K562 (cell line): ENCODE results near the gene RFC2. TPM values are rescaled to one million over a fixed set of nuclear protein-coding genes. Genes with fewer than 3 reads are reported as not detected.

Experiments used
- ATAC-seq: fragments of 200-7000 bp; cut with Tn5 transposase; 3 replicates; pipeline ENCODE4 v1.9.1; 2020; ENCODE audit warnings: moderate library complexity
- BruUV-seq: library from RNA; stranded (reverse); fragments of 400-500 nt; replicated peaks from 2 replicates; lab custom pipeline; 2021; lab: Mats Ljungman, UMichigan
- CTCF ChIA-PET: fragments of 300-600 bp; formaldehyde crosslinking; extraction: SDS; loops from one replicate; lab custom pipeline; 2021; ENCODE audit warnings: low intra/inter-chr PET ratio; lab: Yijun Ruan, JAX
- POLR2A ChIA-PET: fragments of 300-600, 350-650 bp; sonication (Branson Sonifier 250); formaldehyde crosslinking; extraction: SDS; loops from one replicate; lab custom pipeline; 2021; ENCODE audit warnings: antibody characterized with exemption, inconsistent platforms; lab: Yijun Ruan, JAX
- DNase-seq, 4 experiments: peaks; one replicate each; pipeline versions ENCODE4 v3.0.0 to v3.0.0-alpha.2; 2011 to 2018; ENCODE audit warnings: low spot score in 3 of 4, mixed read lengths in 3 of 4; ENCODE audit errors: extremely low read depth in 1 of 4
- FAIRE-seq: peaks from 2 replicates; lab custom pipeline; 2011; peaks lifted over from hg19 to GRCh38; lab: Jason Lieb, UNC
- H2AFZ ChIP-seq: 2 replicates; pipeline ENCODE4 v1.6.0; 2011; ENCODE audit warnings: low read depth, low read length, control low read depth, inconsistent platforms
- H3K27ac ChIP-seq: fragments of 200-600 bp; 3 replicates; pipeline ENCODE4 v1.8.0; 2011; ENCODE audit warnings: low read depth, mild to moderate bottlenecking, control low read depth, inconsistent platforms, low read length, moderate library complexity, mixed read lengths; ENCODE audit errors: extremely low read depth
- H3K27me3 ChIP-seq, 2 experiments: fragments of 300-600 bp in 1 of 2; 2 replicates in 1 of 2; 3 replicates in 1 of 2; pipeline versions ENCODE4 v1.6.0 to v1.8.0; 2011; ENCODE audit warnings: inconsistent platforms in 2 of 2, low read length in 2 of 2, mild to moderate bottlenecking in 1 of 2, mixed read lengths in 1 of 2, moderate library complexity in 1 of 2; ENCODE audit not compliant: control insufficient read depth in 2 of 2, insufficient read depth in 2 of 2
- H3K36me3 ChIP-seq: fragments of 300-600 bp; 3 replicates; pipeline ENCODE4 v1.8.0; 2011; ENCODE audit warnings: mild to moderate bottlenecking, low read length, inconsistent platforms; ENCODE audit not compliant: control insufficient read depth, insufficient read depth
- H3K4me1 ChIP-seq, 2 experiments: fragments of 200-600 bp in 1 of 2; replicated peaks in 1 of 2; 2 replicates in 1 of 2; 3 replicates in 1 of 2; pipeline versions ENCODE4 v1.5.1 to v1.8.0; 2011; ENCODE audit warnings: inconsistent platforms in 2 of 2, low read length in 2 of 2, mild to moderate bottlenecking in 1 of 2, mixed read lengths in 1 of 2, moderate library complexity in 1 of 2; ENCODE audit not compliant: control insufficient read depth in 2 of 2, insufficient read depth in 2 of 2
- H3K4me2 ChIP-seq: 2 replicates; pipeline ENCODE4 v1.6.1; 2011; ENCODE audit warnings: low read length, control low read depth, inconsistent platforms, mixed read lengths; ENCODE audit not compliant: insufficient read depth
- H3K4me3 ChIP-seq: fragments of 200-600 bp; sonication (generic), shearing (Covaris generic); 2 replicates; pipeline ENCODE4 v1.5.1; 2016; ENCODE audit warnings: control low read depth, inconsistent platforms
- H3K79me2 ChIP-seq: fragments of 200-600 bp; 3 replicates; pipeline ENCODE4 v1.8.0; 2011; ENCODE audit warnings: low read length, inconsistent platforms; ENCODE audit not compliant: control insufficient read depth, insufficient read depth
- H3K9ac ChIP-seq, 2 experiments: 2 replicates each; pipeline versions ENCODE4 v1.6.0 to v1.6.1; 2011; ENCODE audit warnings: low read depth in 2 of 2, low read length in 2 of 2, control low read depth in 1 of 2, inconsistent platforms in 1 of 2, mild to moderate bottlenecking in 1 of 2, mixed read lengths in 1 of 2; ENCODE audit not compliant: insufficient read depth in 1 of 2
- H3K9me1 ChIP-seq: one replicate; pipeline ENCODE4 v1.6.0; 2011; ENCODE audit warnings: inconsistent platforms, mild to moderate bottlenecking, low read length, moderate library complexity; ENCODE audit not compliant: control insufficient read depth, insufficient read depth
- H3K9me3 ChIP-seq: replicated peaks from 2 replicates; pipeline ENCODE4 v1.5.1; 2011; ENCODE audit warnings: low read depth, low read length, inconsistent platforms; ENCODE audit not compliant: control insufficient read depth, insufficient read depth
- H4K20me1 ChIP-seq: replicated peaks from 2 replicates; pipeline ENCODE4 v1.6.1; 2011; ENCODE audit warnings: low read length, inconsistent platforms, mixed read lengths; ENCODE audit not compliant: control insufficient read depth, insufficient read depth
- ATF7 ChIP-seq: fragments of 450-650 bp; IDR thresholded peaks from 2 replicates; pipeline ENCODE4 v1.7.1; 2014; ENCODE audit warnings: mild to moderate bottlenecking, moderate library complexity
- BHLHE40 ChIP-seq: IDR thresholded peaks from 2 replicates; pipeline ENCODE4 v1.6.1; 2011; ENCODE audit warnings: low read length, improper control_type of control experiment
- GATA2 ChIP-seq: sonication (generic); formaldehyde crosslinking; IDR thresholded peaks from 2 replicates; pipeline ENCODE4 v1.4.0; 2020; ENCODE audit warnings: mild to moderate bottlenecking, missing genetic modification reagents
- HOXB6 ChIP-seq: fragments of 250-450 bp; sonication (Bioruptor Pico); IDR thresholded peaks from 2 replicates; pipeline ENCODE4 v1.5.1; 2022; ENCODE audit warnings: mild to moderate bottlenecking, borderline replicate concordance
- MYC ChIP-seq, 2 experiments: fragments of 250-450 bp in 1 of 2; sonication (Bioruptor Pico) in 1 of 2; IDR thresholded peaks; 2 replicates each; pipeline versions ENCODE4 v1.5.1 to v1.6.1; 2012 to 2021; ENCODE audit warnings: low read depth in 2 of 2, borderline replicate concordance in 1 of 2, improper control_type of control experiment in 1 of 2, low read length in 1 of 2, mild to moderate bottlenecking in 1 of 2, moderate library complexity in 1 of 2
- MYNN ChIP-seq, 2 experiments: sonication (generic); formaldehyde crosslinking in 1 of 2; IDR thresholded peaks; 2 replicates each; pipeline versions ENCODE4 v1.5.0 to v1.6.1; 2016 to 2020; ENCODE audit warnings: antibody characterized with exemption in 1 of 2, missing genetic modification reagents in 1 of 2
- NEUROD1 ChIP-seq: fragments of 150-350 bp; IDR thresholded peaks from 2 replicates; pipeline ENCODE4 v1.6.1; 2014; ENCODE audit warnings: borderline replicate concordance, low read length, low read depth; ENCODE audit not compliant: partially characterized antibody
- NFXL1 ChIP-seq: fragments of 450-650 bp; formaldehyde crosslinking; IDR thresholded peaks from 2 replicates; pipeline ENCODE4 v1.4.0; 2021; ENCODE audit warnings: mild to moderate bottlenecking
- RB1 ChIP-seq: fragments of 450-650 bp; IDR thresholded peaks from 2 replicates; pipeline ENCODE4 v1.6.1; 2017; ENCODE audit warnings: low read depth, mild to moderate bottlenecking
- REST ChIP-seq, 2 experiments: fragments of 450-650 bp; formaldehyde crosslinking in 1 of 2; IDR thresholded peaks; 2 replicates each; pipeline versions ENCODE4 v1.4.0 to v1.6.1; 2014 to 2020; ENCODE audit warnings: mild to moderate bottlenecking in 2 of 2, borderline replicate concordance in 1 of 2, low read depth in 1 of 2
- SIN3A ChIP-seq, 2 experiments: fragments of 150-350 bp in 1 of 2; IDR thresholded peaks; 2 replicates each; pipeline ENCODE4 v1.6.1; 2011 to 2016; ENCODE audit warnings: borderline replicate concordance in 2 of 2, low read depth in 2 of 2, low read length in 2 of 2, mild to moderate bottlenecking in 2 of 2, moderate library complexity in 2 of 2; ENCODE audit not compliant: control insufficient read depth in 1 of 2
- TEAD2 ChIP-seq: fragments of 450-650 bp; IDR thresholded peaks from 2 replicates; pipeline ENCODE4 v1.6.1; 2016; ENCODE audit warnings: missing genetic modification characterization, control low read depth, missing compliant biosample characterization
- ZBTB1 ChIP-seq: sonication (generic); formaldehyde crosslinking; IDR thresholded peaks from 2 replicates; pipeline ENCODE4 v1.8.1; 2023; ENCODE audit warnings: missing genetic modification reagents, low read depth, mild to moderate bottlenecking, borderline replicate concordance
- ZFP1 ChIP-seq: fragments of 450-650 bp; formaldehyde crosslinking; IDR thresholded peaks from 2 replicates; pipeline ENCODE4 v1.4.0; 2020; ENCODE audit warnings: mild to moderate bottlenecking, mixed read lengths
- WGBS: fragments of 100-300 bp; shearing (Covaris generic); methylation state at CpG from one replicate; pipeline ENCODE4 v1.1.6; 2016; ENCODE audit warnings: low coverage, mixed read lengths; ENCODE audit not compliant: insufficient coverage; ENCODE audit errors: missing lambda C conversion rate; 5-methylcytosine and 5-hydroxymethylcytosine counted together
- in situ Hi-C: fragments of 300-500 bp; cut with MboI; formaldehyde crosslinking; loops from 4 replicates; pipeline ENCODE4 v1.15.0; 2018; ENCODE audit warnings: inconsistent platforms, mixed read lengths
- intact Hi-C: fragments of 100-400 bp; cut with micrococcal nuclease; formaldehyde crosslinking; loops from 2 replicates; pipeline ENCODE4 v1.14.2; 2022
- polyA plus RNA-seq, 8 experiments: library from polyadenylated mRNA; depleted of rRNA in 4 of 8; stranded (reverse) in 5 of 8; unstranded in 3 of 8; fragments of >200 nt; fragmentation: Nextera tagmentation in 2 of 8; fragmentation: Illumina TruSeq in 1 of 8; extraction: Ambion mirVana in 2 of 8; extraction: Trizol in 1 of 8; gene quantifications; 2 replicates each; pipeline versions ENCODE4 v1.2.1 to v1.2.3, GENCODE V29; 2011 to 2014; ENCODE audit warnings: inconsistent platforms in 1 of 8, missing spikeins in 1 of 8
- total RNA-seq, 7 experiments: library from RNA; depleted of rRNA in 6 of 7; stranded (reverse); fragments of >200 nt in 6 of 7; fragmentation: Illumina TruSeq in 2 of 7; extraction: Trizol in 2 of 7; gene quantifications; 2 replicates each; pipeline versions ENCODE4 v1.2.1 to v1.2.3, GENCODE V29; 2011 to 2021; ENCODE audit warnings: low replicate concordance in 1 of 7

RFC2 gene
- total and polyA plus RNA-seq, 9 of the 15 experiments (the other 6 are each of a cell fraction or from before 2014, with no cell fraction given): 32.5 to 161 (median 102) TPM

- no peaks in the 10 kb centered on the region for H3K9me1 ChIP-seq
- CTCF ChIA-PET: interaction anchor here (0.7 kb wide), 1 partner anchor 69 kb away, joined by 3 read pairs; no protein-coding TSS in a partner anchor
- FAIRE-seq: no peak
- intact Hi-C loops (no loop called here), in situ Hi-C loops (no loop called here)
- ATAC-seq: peak; percentile 64
- peak; percentile 49 to 57 (median 53) for DNase-seq
- H3K4me2 ChIP-seq: no peak overlapping the region
- H3K36me3 ChIP-seq: no peaks in the 10 kb centered on the region
- peak overlapping the region in 1 of 2 experiments; percentile 74; a peak in 2 of 4 replicates for H3K9ac ChIP-seq
- no peak overlapping the region for H3K4me3 ChIP-seq
- no peaks in the 10 kb centered on the region for H3K9me3 ChIP-seq
- H2AFZ ChIP-seq: peak overlapping the region; percentile 29; the same call in 1 of the 2 replicates
- no peaks in the 10 kb centered on the region for H4K20me1 ChIP-seq
- H3K27ac ChIP-seq: no peak overlapping the region
- BruUV-seq: no TSS peak
- WGBS: 11% methylated on average over 6 of the region's 6 CpGs
- peaks cover 42 to 43% of the 10 kb centered on the region in 2 experiments for H3K4me1 ChIP-seq
- no peaks in the 10 kb centered on the region for H3K27me3 ChIP-seq
- H3K79me2 ChIP-seq: no peaks in the 10 kb centered on the region
- POLR2A ChIA-PET: no interaction called here
- TF ChIP-seq SIN3A (IDR thresholded peaks at IDR 0.05; ENCODE audit: borderline replicate concordance in 2 of 2, control insufficient read depth in 1 of 2, low read depth in 2 of 2, low read length in 2 of 2): no peak
- TF ChIP-seq ZBTB1 (CRISPR knock-in tag): no peak
- TF ChIP-seq HOXB6 (CRISPR knock-in tag): no peak
- 0 out of 2 replicates have a peak, but pooled peaks have one; percentile 22 for TF ChIP-seq RB1
- TF ChIP-seq ATF7: peak; percentile 33; the same call in 1 of the 2 replicates
- peak; percentile 30; the same call in 1 of the 2 replicates for TF ChIP-seq GATA2
- TF ChIP-seq NEUROD1: no peak
- no peak for TF ChIP-seq TEAD2 (tag)
- TF ChIP-seq BHLHE40: peak; percentile 87
- TF ChIP-seq NFXL1 (CRISPR knock-in tag): no peak
- 0 out of 2 replicates have a peak, but pooled peaks have one; percentile 34 for TF ChIP-seq REST (IDR thresholded peaks at IDR 0.05; ENCODE audit: borderline replicate concordance)
- no peak for TF ChIP-seq REST (CRISPR knock-in tag; IDR thresholded peaks at IDR 0.05; ENCODE audit: low read depth)
- 0 out of 2 replicates have a peak, but pooled peaks have one; percentile 27 for TF ChIP-seq MYC (IDR thresholded peaks at IDR 0.05; ENCODE audit: low read depth, low read length)
- TF ChIP-seq MYC (CRISPR knock-in tag; IDR thresholded peaks at IDR 0.05; ENCODE audit: borderline replicate concordance, low read depth): no peak
- TF ChIP-seq MYNN (IDR thresholded peaks at IDR 0.05): 0 out of 2 replicates have a peak, but pooled peaks have one; percentile 29
- TF ChIP-seq MYNN (CRISPR knock-in tag; IDR thresholded peaks at IDR 0.05): no peak
- TF ChIP-seq ZFP1: no peak
Measured at GRCh38 chr7:74275401-74275881, 21.2 kb upstream of the RFC2 start.
